GM12874 (cell line): ENCODE results near the gene CFAP57.

Experiments used
- CTCF ChIP-seq: IDR thresholded peaks from 2 replicates; pipeline ENCODE4 v1.5.1; 2011; ENCODE audit warnings: low read depth, mild to moderate bottlenecking, control low read depth, low read length, moderate library complexity; ENCODE audit not compliant: insufficient read depth

The CFAP57 gene

GRCh38 chr1:43137445-43138052, 34.6 kb upstream of the CFAP57 start:
- TF ChIP-seq CTCF = no peak

- TF ChIP-seq CTCF = no peak
Observed at GRCh38 chr1:43140010-43140409, 32.1 kb upstream of the CFAP57 start.

- no peak for TF ChIP-seq CTCF
Observed at GRCh38 chr1:43140583-43140982, 31.5 kb upstream of the CFAP57 start.

GRCh38 chr1:43143441-43143888, 28.7 kb upstream of the CFAP57 start:
- TF ChIP-seq CTCF = peak; percentile 52

GRCh38 chr1:43144237-43144636, 27.9 kb upstream of the CFAP57 start:
- no peak for TF ChIP-seq CTCF

GRCh38 chr1:43147625-43148327, 24.4 kb upstream of the CFAP57 start:
- no peak for TF ChIP-seq CTCF

- TF ChIP-seq CTCF = no peak
Observed at GRCh38 chr1:43149889-43150288, 22.2 kb upstream of the CFAP57 start.
